ENCODE data around the gene LILRB4.
"Not testable (repeated sequence)": the region's sequence is repeated elsewhere in the genome, so short reads cannot be mapped to it uniquely, and the experiment has no call there.

LILRB4 gene

DNA sequence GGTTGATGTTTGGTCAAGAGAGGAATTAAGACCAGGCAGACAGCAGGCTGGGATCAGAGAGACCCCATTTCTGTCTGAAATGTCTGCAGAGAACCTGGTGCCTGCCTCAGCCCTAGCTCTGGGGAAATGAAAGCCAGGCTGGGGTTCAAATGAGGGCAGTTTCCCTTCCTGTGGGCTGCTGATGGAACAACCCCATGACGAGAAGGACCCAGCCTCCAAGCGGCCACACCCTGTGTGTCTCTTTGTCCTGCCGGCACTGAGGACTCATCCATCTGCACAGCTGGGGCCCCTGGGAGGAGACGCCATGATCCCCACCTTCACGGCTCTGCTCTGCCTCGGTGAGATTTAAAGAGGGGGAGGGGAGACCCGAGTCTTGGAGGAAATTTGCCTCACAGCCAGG, at the start of gene LILRB4:
Gene LILRB4, plus strand, starts transcription at position 256 of the 400 bp plus-strand sequence. Its CDS starts 49 bp downstream, at position 305.
- peak; percentile 83 for FAIRE-seq
- DNase-seq (ENCODE audit: extremely low spot score, insufficient read length, low read depth), result no peak

DNA sequence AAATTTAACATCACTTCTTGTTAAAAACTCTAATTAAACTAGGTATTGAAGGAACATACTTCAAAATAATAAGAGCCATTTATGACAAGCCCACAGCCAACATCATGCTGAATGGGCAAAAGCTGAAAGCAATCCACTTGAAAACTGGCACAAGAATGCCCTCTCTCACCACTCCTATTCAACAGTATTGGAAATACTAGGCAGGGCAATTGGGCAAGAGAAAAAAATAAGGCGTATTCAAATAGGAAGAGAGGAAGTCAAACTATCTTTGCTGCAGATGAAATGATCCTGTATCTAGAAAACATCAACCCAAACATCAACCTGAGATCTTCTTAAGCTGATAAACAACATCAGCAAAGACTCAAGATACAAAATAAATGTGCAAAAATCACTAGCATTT, 48.1 kb upstream of the LILRB4 start:
- FAIRE-seq (no peak), DNase-seq (ENCODE audit: extremely low spot score, insufficient read length, low read depth) (no peak)

DNA sequence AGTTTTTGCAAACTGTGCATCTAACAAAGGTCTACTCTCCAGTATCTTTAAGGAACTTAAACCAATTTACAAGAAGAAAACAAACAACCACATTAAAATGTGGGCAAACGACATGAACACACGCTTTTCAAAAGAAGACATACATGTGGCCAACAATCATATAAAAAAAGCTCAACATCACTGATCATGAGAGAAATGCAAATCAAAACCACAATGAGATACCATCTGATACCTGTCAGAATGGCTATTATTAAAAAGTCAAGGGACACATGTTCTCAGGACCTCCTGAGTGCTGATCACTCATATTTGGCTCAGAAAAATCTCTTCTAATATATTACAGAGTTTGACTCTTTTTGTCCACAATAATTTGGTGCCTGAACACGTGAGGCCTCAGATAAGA, 46.7 kb upstream of the LILRB4 start:
- FAIRE-seq (no peak), DNase-seq (ENCODE audit: extremely low spot score, insufficient read length, low read depth) (no peak)

DNA sequence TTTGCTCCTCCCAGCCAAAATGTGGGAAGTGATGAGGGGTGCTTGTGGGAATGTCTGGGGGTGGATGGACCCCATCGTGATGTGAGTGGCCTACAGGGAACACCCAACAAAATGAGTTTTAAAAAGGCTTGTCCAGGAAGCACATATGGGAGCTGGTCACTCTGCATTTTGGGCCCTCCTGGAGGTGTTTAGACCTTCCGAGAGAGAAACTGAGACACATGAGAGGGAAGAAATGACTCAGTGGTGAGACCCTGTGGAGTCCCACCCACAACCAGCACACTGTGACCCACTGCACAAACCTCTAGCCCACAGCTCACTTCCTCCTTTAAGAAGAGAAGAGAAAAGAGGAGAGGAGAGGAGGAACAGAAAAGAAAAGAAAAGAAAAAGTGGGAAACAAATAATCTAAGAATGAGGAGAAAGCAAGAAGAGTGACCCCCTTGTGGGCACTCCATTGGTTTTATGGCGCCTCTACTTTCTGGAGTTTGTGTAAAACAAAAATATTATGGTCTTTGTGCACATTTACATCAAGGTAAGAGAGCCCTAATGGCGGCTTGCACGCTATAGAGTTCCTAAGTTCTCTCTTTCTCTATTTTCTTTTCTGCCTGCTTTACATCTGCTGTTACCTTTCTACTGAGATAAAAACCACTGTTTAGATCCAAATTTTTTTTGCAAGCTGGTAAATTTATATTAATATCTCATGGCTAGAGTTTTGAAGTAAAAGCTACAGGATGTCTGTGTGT, 45.8 kb upstream of the LILRB4 start:
- FAIRE-seq (peak; percentile 100), DNase-seq (ENCODE audit: extremely low spot score, insufficient read length, low read depth) (no peak)

DNA sequence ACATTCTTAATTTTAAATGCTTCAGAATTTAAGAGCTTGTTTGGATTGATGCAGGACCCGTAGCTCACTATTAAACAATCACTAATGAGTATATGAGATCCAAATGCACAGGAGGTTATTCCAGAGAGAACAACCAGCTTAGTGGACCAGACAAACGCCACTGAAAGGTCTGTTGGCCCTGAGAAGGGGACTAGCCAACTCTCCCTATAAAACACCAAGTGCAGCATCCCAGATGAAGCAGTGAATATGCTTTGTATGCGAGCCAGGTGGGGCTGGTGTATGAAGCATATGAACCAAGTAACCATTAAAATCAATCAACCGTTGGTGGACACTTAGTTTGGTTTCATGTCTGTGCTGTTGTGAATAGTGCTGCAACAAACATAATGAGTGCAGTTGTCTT, 42.3 kb upstream of the LILRB4 start:
- DNase-seq (ENCODE audit: extremely low spot score, insufficient read length, low read depth) (no peak), FAIRE-seq (peak; percentile 74)

DNA sequence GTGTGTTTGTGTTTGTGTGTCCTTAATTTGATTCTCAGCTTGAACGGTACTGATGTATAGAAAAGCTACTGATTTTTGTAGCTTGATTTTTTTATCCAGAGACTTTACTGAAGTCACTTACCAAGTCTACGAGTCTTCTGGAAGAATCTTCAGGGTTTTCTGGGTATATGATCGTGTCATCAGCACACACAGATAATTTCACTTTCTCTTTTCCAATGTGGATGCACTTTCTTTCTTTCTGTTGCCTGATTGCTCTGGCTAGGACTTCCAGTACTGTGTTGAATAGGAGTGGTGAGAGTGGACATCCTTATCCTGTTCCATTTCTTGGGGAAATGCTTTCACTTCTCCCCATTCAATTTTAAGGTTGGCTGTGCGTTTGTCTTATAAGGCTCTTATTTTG, 40.4 kb upstream of the LILRB4 start:
- DNase-seq (ENCODE audit: extremely low spot score, insufficient read length, low read depth) (no peak), FAIRE-seq (peak; percentile 78)

DNA sequence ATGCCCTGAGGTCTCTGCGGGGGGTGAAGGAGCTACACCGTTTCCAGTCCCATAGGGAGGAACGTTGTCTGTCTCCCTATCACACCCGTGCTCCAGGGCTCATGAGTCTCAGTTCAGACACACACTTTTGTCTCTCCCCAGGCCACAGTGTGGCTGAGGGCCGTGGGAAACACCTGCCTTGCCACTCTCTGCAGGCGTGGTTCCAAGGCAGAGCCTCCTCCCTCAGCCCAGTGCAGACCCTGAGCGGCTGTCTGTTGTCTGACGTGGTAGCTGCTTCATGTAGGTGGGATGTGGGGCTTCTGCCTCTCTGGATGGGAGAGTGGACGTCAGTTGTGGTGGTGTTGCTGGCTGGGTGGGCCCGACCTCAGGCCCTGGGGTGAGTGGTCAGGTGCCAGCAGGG, 38.6 kb upstream of the LILRB4 start:
- not testable (repeated sequence) for DNase-seq (ENCODE audit: extremely low spot score, insufficient read length, low read depth)
- FAIRE-seq, result peak; percentile 89

DNA sequence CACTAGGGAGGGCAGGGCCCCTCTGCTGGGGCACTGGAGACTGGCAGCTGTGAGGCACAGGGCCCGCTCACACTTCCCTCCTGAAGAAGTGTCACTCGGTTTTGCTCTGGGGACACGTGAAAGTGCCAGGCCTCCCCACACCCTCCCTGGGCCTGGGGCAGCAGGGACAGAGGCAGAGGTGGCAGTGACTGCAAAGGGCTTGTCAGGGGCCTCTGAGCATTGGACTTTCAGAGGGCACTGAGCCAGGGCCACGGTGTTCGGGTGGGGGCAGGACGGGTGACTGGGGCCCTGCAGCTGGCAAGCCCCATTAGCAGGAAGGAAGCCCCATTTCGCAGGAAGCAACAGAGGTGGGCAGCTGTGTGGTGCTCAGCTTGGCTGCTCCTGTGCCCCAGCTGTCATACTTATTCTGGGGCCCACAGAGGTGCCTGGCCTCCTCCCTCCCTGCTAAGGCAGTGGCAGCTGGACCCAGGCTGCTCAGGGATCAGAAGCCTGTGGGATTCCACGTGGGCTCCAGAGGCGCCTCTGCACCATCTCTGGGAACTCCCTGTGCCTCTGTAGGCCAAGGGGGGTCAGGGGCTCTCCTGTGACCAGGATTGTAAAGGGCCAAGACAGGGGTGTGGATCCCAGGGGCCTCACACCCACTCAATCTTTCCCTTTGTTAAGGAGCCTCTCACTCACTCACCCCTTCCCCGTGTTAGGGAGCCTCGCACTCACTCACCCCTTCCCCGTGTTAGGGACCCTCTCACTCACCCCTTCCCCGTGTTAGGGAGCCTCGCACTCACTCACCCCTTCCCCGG, 37.7 kb upstream of the LILRB4 start:
- FAIRE-seq, result peak; percentile 90
- DNase-seq (ENCODE audit: extremely low spot score, insufficient read length, low read depth), result not testable (repeated sequence)

DNA sequence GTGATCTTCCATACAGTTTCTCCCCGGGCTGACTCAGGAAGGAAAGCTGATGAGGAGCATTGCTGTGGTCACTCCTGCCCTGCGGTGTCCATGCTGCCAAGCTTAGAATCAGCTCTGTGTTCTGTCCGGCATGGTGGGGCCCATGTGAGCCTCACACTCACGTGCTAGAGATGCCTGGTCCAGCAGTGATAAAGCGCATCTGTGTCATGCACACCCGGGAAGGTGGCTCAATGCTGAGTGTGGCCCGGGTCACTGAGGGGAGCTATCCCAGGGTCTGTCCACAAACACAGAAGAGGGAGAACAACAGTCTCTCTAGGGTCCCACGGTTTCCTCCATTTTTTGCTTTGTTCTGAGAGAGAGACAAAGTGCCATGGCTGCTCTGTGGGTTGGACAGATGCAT, 36.0 kb upstream of the LILRB4 start:
- FAIRE-seq (no peak), DNase-seq (ENCODE audit: extremely low spot score, insufficient read length, low read depth) (no peak)

DNA sequence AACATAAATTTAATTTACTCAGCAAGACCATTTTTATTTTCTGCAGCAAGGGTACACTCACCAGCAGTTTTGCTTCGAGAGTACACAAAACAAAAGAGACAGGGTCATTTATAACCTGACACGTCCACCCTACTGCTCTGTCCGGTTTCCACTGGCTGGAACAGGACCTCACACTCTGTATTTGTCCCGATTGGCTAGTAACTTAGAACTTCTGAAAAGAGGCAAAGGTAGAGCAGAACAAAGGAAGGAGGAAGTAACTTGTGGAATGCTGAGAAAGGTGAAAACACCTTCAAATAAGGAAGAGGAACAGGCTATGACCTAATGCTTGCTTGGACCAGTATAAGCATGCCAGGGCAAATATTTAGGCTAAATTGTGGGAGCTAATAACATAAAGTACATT, 34.9 kb upstream of the LILRB4 start:
- DNase-seq (ENCODE audit: extremely low spot score, insufficient read length, low read depth); FAIRE-seq: not testable (repeated sequence)

DNA sequence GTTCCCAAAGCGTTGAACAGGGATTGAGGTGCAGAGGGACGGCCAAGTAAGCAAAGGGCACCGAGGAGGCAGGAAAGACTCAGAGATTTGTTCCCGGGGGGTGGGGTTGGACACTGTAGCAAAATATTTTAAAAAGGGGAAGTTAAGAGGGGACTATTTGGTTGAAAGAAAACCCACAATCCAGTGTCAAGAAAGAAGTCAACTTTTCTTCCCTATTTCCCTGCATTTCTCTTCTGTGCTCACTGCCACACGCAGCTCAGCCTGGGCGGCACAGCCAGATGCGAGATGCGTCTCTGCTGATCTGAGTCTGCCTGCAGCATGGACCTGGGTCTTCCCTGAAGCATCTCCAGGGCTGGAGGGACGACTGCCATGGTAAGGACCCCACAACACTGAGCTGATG, 32.5 kb upstream of the LILRB4 start, which contains the start of gene LILRB1:
Gene LILRB1, plus strand, starts transcription at position 223 of the 400 bp plus-strand sequence. CDS start 590 bp downstream, outside the sequence.
- not testable (repeated sequence) for DNase-seq (ENCODE audit: extremely low spot score, insufficient read length, low read depth); FAIRE-seq

DNA sequence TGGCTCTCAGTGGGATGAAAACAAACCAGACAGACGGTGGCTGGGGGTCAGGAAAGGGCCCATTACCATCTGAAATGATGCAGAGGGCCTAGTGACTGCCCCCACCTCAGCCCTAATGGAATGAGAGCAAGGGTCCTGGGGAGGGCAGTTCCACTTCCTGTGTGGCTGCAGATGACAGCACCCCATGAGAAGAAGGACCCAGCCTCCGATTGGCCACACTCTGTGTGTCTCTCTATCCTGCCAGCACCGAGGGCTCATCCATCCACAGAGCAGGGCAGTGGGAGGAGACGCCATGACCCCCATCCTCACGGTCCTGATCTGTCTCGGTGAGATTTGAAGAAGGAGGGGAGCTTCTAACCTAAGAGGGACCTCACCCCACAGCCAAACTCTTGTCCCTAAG, 32.0 kb upstream of the LILRB4 start:
- FAIRE-seq, result no peak
- DNase-seq (ENCODE audit: extremely low spot score, insufficient read length, low read depth), result no peak

DNA sequence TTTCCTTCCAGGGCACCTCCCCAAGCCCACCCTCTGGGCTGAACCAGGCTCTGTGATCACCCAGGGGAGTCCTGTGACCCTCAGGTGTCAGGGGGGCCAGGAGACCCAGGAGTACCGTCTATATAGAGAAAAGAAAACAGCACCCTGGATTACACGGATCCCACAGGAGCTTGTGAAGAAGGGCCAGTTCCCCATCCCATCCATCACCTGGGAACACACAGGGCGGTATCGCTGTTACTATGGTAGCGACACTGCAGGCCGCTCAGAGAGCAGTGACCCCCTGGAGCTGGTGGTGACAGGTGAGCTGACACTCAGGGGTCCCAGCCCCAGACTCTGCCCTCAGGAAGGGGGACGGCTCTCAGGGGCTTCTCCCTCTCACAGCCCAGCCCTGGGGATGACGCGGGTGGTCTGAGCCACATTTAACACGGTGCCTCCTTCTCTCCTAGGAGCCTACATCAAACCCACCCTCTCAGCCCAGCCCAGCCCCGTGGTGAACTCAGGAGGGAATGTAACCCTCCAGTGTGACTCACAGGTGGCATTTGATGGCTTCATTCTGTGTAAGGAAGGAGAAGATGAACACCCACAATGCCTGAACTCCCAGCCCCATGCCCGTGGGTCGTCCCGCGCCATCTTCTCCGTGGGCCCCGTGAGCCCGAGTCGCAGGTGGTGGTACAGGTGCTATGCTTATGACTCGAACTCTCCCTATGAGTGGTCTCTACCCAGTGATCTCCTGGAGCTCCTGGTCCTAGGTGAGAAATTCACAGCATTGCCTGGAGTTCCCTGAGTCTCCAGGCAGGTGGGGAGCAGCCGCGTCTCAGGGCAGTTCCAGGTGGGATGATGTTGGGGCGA, 31.1 kb upstream of the LILRB4 start:
- not testable (repeated sequence) for DNase-seq (ENCODE audit: extremely low spot score, insufficient read length, low read depth); FAIRE-seq

DNA sequence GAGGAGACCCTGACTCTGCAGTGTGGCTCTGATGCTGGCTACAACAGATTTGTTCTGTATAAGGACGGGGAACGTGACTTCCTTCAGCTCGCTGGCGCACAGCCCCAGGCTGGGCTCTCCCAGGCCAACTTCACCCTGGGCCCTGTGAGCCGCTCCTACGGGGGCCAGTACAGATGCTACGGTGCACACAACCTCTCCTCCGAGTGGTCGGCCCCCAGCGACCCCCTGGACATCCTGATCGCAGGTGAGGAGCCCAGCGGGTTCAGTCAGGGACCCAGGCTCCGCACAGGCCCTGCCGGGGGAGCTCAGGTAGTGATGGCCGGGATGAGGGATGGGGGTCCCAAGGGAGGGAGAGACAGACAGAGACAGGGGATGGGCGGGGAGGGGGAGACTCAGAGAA, 30.3 kb upstream of the LILRB4 start:
- not testable (repeated sequence) for DNase-seq (ENCODE audit: extremely low spot score, insufficient read length, low read depth); FAIRE-seq

DNA sequence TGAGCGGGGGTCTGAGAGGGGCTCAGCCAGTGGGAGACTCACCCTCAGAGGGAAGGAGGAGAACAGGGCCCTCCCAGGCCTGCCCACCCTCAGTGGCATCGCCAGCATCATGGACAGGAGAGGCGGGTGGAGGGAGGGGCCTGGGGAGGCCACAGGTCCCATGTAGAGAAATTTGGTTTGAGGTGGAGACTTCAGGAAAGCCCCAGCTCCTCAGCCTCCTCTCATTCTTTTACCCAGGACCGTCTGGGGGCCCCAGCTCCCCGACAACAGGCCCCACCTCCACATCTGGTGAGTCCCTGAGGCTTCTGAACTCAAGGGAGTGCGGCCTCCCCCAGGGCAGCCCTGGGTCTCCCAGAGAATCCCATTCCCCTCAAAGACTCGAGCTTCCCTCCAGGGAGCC, 29.4 kb upstream of the LILRB4 start:
- no peak for DNase-seq (ENCODE audit: extremely low spot score, insufficient read length, low read depth)
- FAIRE-seq, result no peak

DNA sequence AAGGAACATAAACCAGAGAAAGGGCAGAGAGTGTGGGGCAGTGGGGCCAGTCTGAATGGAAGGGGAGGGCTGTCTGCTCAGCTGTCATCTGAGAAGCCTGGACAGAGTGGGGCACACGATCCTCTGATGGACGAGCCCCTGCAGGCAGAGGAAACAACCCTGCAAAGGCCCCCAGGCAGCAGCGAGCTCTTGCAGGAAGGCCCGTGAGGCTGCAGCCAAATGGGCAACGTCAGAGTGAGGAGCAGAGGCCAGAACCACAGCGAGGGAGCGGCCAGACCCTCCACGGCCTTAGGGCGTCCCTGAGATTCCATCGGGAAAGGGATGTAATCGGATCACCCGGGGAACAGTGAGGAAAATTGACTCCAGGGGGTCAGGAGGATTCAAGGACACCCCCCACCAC, 26.7 kb upstream of the LILRB4 start:
- not testable (repeated sequence) for FAIRE-seq; DNase-seq (ENCODE audit: extremely low spot score, insufficient read length, low read depth)

DNA sequence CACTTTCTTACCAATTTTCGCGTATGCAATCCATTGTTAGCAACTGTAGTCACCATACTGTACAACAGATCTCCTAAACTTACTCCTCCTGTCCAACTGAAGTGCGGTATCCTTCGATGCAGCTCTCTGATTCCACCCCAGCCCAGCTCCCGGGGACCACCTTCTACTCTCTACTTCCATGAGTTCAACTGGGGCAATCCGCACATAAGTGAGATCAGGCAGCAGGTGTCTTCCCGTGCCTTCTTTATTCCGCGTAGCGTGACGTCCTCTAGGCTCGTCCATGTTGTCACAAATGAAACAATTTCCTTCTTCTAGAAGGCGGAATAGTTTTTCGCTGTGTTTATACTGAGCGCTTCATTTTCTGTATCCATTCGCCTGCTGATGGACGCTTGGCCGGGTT, 24.1 kb upstream of the LILRB4 start:
- DNase-seq (ENCODE audit: extremely low spot score, insufficient read length, low read depth) (no peak), FAIRE-seq (no peak)

DNA sequence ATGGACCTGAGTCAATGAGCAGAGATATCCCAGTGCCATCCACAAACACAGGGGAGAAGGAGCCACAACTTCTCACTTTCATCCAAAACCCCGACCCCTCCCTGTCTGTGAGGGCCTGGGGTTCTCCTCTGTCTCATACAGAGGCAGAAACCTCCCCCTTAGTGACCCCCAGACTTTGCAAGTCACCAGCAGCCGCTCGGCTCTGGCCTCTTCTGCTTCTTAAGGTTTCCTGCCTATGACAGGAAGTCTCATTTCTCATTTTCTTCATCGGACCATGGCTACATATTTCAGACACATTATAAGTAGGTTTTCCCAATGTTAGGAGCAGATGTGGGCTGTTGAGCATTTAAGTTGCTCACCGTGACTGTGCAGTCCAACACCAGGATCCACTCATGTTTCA, 19.8 kb upstream of the LILRB4 start:
- peak; percentile 62 for FAIRE-seq
- DNase-seq (ENCODE audit: extremely low spot score, insufficient read length, low read depth), result not testable (repeated sequence)

DNA sequence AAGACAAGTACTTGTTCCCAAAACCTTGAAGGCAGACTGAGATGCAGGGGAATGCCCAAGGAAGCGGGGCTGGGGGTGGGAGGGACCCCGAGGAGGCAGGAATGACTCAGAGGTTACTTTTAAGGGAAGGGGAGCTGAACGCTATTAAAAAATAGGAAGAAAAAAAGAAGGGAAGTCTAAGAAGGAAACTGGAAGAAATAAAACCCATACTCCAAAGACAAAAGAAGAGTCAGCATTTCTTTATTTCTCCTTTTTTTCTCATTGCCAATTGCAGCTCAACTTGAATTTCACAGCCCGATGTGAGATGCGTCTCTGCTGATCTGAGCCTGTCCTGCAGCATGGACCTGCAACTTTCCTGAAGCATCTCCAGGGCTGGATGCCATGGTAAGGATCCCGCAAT, 19.2 kb upstream of the LILRB4 start:
- not testable (repeated sequence) for DNase-seq (ENCODE audit: extremely low spot score, insufficient read length, low read depth); FAIRE-seq

DNA sequence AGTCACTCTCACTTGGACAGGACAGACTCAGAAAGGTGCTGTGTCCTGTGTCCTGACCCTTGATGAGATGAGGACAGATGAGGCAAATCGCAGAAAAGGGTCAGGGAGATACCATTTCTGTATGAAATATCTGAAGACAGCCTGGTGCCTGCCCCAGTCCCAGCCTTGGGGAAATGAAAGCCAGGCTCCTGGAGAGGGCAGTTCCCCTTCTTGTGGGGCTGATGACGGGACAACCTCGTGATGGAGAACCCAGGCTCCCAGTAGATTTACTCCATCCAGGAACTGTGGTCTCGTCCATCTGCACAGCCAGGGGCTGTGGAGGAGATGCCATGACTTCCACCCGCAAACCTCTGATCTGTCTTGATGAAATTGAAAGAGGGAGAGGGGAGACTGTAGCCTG, 18.7 kb upstream of the LILRB4 start:
- FAIRE-seq (no peak), DNase-seq (ENCODE audit: extremely low spot score, insufficient read length, low read depth) (no peak)

Data from GM18507 (cell line).